SKM-1 (cell line): ENCODE measurements around the gene ZBTB37.
"Not testable (repeated sequence)": the region's sequence is repeated elsewhere in the genome, so short reads cannot be mapped to it uniquely, and the experiment has no call there.

Experiments
- DNase-seq: peaks from one replicate; lab custom pipeline; 2025; ENCODE audit not compliant: unreplicated experiment; lab: John Stamatoyannopoulos, UW

ZBTB37 gene

GRCh38 chr1:173865468-173866164 lies 2.6 kb upstream of the ZBTB37 start:
- DNase-seq = no peak

GRCh38 chr1:173866413-173867115 lies 1.6 kb upstream of the ZBTB37 start:
- DNase-seq = no peak

GRCh38 chr1:173867141-173867752 lies 933 bp upstream of the ZBTB37 start:
- no peak for DNase-seq

- peak; percentile 100 for DNase-seq
These were observed 371 bp upstream of the ZBTB37 start, which contains the start of gene GAS5 for GRCh38 chr1:173867753-173868265. GAS5 (minus strand) TSS chr1:173867989.

- no peak for DNase-seq
These were observed 810 bp downstream of the ZBTB37 start for GRCh38 chr1:173869021-173869359.

GRCh38 chr1:173870252-173871075 lies 2.3 kb downstream of the ZBTB37 start:
- no peak for DNase-seq

GRCh38 chr1:173871091-173871490 lies 2.9 kb downstream of the ZBTB37 start:
- no peak for DNase-seq

GRCh38 chr1:173871500-173871899 lies 3.3 kb downstream of the ZBTB37 start:
- DNase-seq = no peak

- no peak for DNase-seq
These were observed 8.6 kb downstream of the ZBTB37 start for GRCh38 chr1:173876732-173877131.

- no peak for DNase-seq
These were observed 10.1 kb downstream of the ZBTB37 start for GRCh38 chr1:173878251-173878650.

- not testable (repeated sequence) for DNase-seq
These were observed 12.9 kb downstream of the ZBTB37 start for GRCh38 chr1:173881117-173881516.

- no peak for DNase-seq
These were observed 16.5 kb downstream of the ZBTB37 start for GRCh38 chr1:173884701-173885100.

- DNase-seq = no peak
These were observed 18.8 kb downstream of the ZBTB37 start for GRCh38 chr1:173886746-173887611.

GRCh38 chr1:173887627-173888026 lies 19.4 kb downstream of the ZBTB37 start:
- DNase-seq = no peak

- no peak for DNase-seq
These were observed 20.6 kb downstream of the ZBTB37 start for GRCh38 chr1:173888749-173889148.

- no peak for DNase-seq
These were observed 21.7 kb downstream of the ZBTB37 start for GRCh38 chr1:173889885-173890284.

- DNase-seq = no peak
These were observed 25.4 kb downstream of the ZBTB37 start for GRCh38 chr1:173893611-173894010.

- DNase-seq = no peak
These were observed 26.0 kb downstream of the ZBTB37 start for GRCh38 chr1:173894189-173894588.

GRCh38 chr1:173900427-173900826 lies 32.2 kb downstream of the ZBTB37 start:
- DNase-seq = no peak

GRCh38 chr1:173900992-173901391 lies 32.8 kb downstream of the ZBTB37 start:
- DNase-seq = no peak
